OCI-LY3 (cell line): ENCODE measurements around the gene DHX38.

ENCODE experiments used
- H2AFZ ChIP-seq: fragments of 200-600, 300-600 bp; shearing (Covaris generic); 2 replicates; pipeline ENCODE4 v1.6.0; 2014; ENCODE audit warnings: antibody characterized with exemption, low read depth, low read length
- H3K27ac ChIP-seq: fragments of 200-600, 300-600 bp; sonication (generic); 2 replicates; pipeline ENCODE4 v1.5.1; 2014; ENCODE audit warnings: mild to moderate bottlenecking, low read length, moderate library complexity, mixed read lengths
- H3K27me3 ChIP-seq: fragments of 200-600, 300-600 bp; sonication (generic); 2 replicates; pipeline ENCODE4 v1.6.1; 2014; ENCODE audit warnings: low read depth, low read length, mixed read lengths
- H3K36me3 ChIP-seq: fragments of 200-600, 300-600 bp; sonication (generic); replicated peaks from 2 replicates; pipeline ENCODE3; 2014; ENCODE audit warnings: low read depth, low read length, mixed read lengths
- H3K4me1 ChIP-seq: fragments of 300-600, 200-600 bp; sonication (generic); 2 replicates; pipeline ENCODE4 v1.6.1; 2014; ENCODE audit warnings: low read length, mixed read lengths
- H3K4me2 ChIP-seq: fragments of 200-600, 300-600 bp; sonication (generic); 2 replicates; pipeline ENCODE4 v1.6.1; 2014; ENCODE audit warnings: low read length, mixed read lengths
- H3K4me3 ChIP-seq: fragments of 300-600, 200-600 bp; sonication (generic); 2 replicates; pipeline ENCODE4 v1.5.1; 2014; ENCODE audit warnings: antibody characterized with exemption, mild to moderate bottlenecking, low read length, moderate library complexity
- H3K79me2 ChIP-seq: fragments of 300-600, 200-600 bp; shearing (Covaris generic); 2 replicates; pipeline ENCODE4 v1.6.1; 2014; ENCODE audit warnings: mild to moderate bottlenecking, low read length, mixed read lengths
- H3K9ac ChIP-seq: fragments of 300-600, 200-600 bp; shearing (Covaris generic); 2 replicates; pipeline ENCODE4 v1.6.0; 2014; ENCODE audit warnings: mild to moderate bottlenecking, low read length, moderate library complexity
- H3K9me3 ChIP-seq: fragments of 200-600, 300-600 bp; shearing (Covaris generic); 2 replicates; pipeline ENCODE4 v1.6.1; 2014; ENCODE audit warnings: low read length, mixed read lengths; ENCODE audit not compliant: insufficient read depth
- H4K20me1 ChIP-seq: fragments of 200-600, 300-600 bp; sonication (generic); 2 replicates; pipeline ENCODE4 v1.6.1; 2016; ENCODE audit warnings: low read length, mixed read lengths; ENCODE audit not compliant: insufficient read depth
- EZH2phosphoT487 ChIP-seq: fragments of 200-600 bp; shearing (Covaris generic); IDR thresholded peaks from 2 replicates; pipeline ENCODE4 v1.6.1; 2018; ENCODE audit warnings: antibody characterized with exemption, mixed run types, low read depth
- TF ChIP-seq, protein P1 (sequence below): fragments of 200-600, 300-600 bp; sonication (generic); IDR thresholded peaks from 2 replicates; pipeline ENCODE4 v1.5.1; 2014; ENCODE audit warnings: antibody characterized with exemption, low read length, low read depth

Gene DHX38

DNA sequence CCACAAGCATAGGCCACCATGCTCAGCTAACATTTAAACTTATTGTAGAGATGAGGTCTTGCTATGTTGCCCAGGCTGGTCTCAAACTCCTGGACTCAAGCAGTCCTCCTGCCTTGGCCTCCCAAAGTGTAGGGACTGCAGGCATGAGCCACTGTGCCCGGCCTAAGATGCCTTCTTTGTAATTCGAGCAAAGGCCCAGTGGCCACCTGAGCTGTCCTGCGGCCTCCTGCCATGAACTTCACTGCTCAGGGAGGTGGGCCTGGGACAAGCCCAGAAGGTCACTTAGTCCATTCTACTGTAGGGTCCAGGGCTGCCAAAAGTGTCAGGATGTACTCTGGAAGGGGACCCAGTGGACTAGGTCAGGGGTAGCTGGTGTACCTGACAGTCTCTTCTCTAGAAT is 30.5 kb downstream of the DHX38 start:
- peaks cover 7% of the 10 kb centered on the region; the same call in 1 of the 2 replicates for H3K4me1 ChIP-seq

DNA sequence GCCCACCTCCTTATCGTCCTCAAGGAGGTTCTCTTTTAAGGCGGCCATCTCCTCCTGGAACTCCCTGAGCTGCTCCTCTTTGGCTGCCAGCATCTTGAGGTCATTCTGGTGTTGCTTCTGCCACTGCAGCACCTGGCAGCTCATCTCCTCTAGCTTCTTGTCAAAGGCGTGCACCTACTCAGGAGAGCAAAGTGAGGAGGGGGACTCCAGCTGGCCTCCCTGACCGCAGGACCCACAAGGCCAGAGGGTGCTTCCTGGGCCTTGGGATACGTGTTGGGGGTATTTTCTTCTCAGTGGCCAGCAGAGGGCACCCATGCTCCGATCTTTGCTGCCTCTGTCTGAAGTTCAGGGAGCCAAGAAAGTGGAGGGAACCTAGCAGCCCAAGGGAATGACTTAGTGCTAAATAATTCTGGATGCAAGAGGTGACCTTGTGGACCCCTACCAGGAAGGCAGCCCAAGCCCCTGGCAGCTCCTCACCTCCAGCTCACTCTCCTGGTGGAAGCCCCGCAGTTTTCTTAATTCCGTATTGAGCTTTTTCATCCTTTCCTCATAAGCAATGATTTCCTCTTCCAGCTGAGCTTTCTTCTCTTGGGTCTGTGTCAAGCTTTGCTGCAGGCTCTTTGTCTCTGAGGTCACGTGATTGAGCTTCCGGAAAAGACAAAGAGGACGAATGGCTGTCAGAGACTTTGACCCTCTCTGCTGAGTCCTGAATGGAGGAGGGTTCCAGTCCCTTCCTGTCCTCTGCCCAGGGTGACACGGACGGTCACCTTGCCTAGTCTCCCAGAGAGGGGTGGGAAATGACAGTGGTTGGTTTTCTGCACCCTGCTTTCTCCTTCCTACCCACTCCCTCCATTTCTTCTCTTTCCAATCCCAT is 31.4 kb downstream of the DHX38 start:
- Histone ChIP-seq H3K4me2 (no peak overlapping the region), H4K20me1 (no peaks in the 10 kb centered on the region), H2AFZ (peak overlapping the region; percentile 62; the same call in 1 of the 2 replicates), H3K27ac (no peak overlapping the region), H3K36me3 (no peaks in the 10 kb centered on the region), H3K79me2 (no peaks in the 10 kb centered on the region), H3K9me3 (no peaks in the 10 kb centered on the region), H3K27me3 (no peaks in the 10 kb centered on the region), H3K4me1 (peaks cover 9% of the 10 kb centered on the region; the same call in 1 of the 2 replicates), H3K4me3 (no peak overlapping the region), H3K9ac (no peak overlapping the region)
- TF ChIP-seq, protein P1, sequence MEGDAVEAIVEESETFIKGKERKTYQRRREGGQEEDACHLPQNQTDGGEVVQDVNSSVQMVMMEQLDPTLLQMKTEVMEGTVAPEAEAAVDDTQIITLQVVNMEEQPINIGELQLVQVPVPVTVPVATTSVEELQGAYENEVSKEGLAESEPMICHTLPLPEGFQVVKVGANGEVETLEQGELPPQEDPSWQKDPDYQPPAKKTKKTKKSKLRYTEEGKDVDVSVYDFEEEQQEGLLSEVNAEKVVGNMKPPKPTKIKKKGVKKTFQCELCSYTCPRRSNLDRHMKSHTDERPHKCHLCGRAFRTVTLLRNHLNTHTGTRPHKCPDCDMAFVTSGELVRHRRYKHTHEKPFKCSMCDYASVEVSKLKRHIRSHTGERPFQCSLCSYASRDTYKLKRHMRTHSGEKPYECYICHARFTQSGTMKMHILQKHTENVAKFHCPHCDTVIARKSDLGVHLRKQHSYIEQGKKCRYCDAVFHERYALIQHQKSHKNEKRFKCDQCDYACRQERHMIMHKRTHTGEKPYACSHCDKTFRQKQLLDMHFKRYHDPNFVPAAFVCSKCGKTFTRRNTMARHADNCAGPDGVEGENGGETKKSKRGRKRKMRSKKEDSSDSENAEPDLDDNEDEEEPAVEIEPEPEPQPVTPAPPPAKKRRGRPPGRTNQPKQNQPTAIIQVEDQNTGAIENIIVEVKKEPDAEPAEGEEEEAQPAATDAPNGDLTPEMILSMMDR = peak; percentile 86
- TF ChIP-seq EZH2phosphoT487 = no peak

More for the DNA sequence above, 30.5 kb downstream of the DHX38 start:
- no peaks in the 10 kb centered on the region for H4K20me1 ChIP-seq
- no peak overlapping the region for H3K4me2 ChIP-seq
- H3K79me2 ChIP-seq = no peaks in the 10 kb centered on the region
- TF ChIP-seq, protein P1 = no peak
- no peak for TF ChIP-seq EZH2phosphoT487
- no peak overlapping the region; the same call in 1 of the 2 replicates for H2AFZ ChIP-seq
- H3K36me3 ChIP-seq = no peaks in the 10 kb centered on the region
- no peak overlapping the region for H3K4me3 ChIP-seq
- no peaks in the 10 kb centered on the region for H3K9me3 ChIP-seq
- H3K27me3 ChIP-seq = no peaks in the 10 kb centered on the region
- no peak overlapping the region for H3K9ac ChIP-seq
- H3K27ac ChIP-seq = no peak overlapping the region

DNA sequence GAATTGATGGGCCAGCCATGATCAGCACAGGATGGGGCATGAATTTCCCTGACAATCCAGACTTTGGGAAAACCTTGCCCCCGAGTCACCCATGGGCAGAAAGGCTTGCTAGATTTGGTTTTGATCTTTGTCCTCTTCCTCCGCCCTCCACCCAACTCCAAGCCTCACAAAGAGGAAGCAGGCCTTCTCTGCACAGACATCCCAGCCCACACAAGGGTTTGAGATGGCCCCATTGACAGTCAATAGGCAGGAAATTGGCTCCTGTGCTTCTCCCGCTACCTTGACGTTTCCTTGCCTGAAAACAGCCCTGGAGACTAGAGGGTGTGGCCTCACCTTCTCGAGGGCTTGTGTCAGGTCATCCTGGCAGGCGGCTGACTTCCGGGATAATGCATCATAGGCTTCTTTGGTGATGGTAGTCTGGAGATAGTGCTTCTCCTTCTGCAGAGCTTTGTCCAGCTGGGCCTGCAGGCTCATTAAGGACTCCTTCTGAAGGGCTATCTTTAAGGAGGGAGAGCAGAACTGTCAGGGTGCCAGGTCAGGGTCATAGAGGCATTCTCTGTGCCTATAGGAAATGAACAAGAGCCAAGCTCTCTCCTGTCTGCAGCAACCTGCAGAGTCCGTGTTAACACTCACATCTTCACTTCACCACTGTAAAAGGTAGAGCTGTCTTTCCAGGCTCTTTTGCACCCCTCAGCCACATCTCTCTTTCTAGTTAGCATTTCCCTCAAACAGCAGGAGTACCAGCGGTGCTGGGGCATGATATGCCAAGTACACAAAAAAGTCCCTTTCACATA is 32.2 kb downstream of the DHX38 start:
- Histone ChIP-seq H3K4me1 (peaks cover 13% of the 10 kb centered on the region; the same call in 1 of the 2 replicates), H3K4me2 (no peak overlapping the region), H3K9ac (no peak overlapping the region), H4K20me1 (no peaks in the 10 kb centered on the region), H3K79me2 (no peaks in the 10 kb centered on the region), H3K27ac (no peak overlapping the region), H3K27me3 (no peaks in the 10 kb centered on the region), H3K9me3 (no peaks in the 10 kb centered on the region), H2AFZ (no peak overlapping the region), H3K36me3 (no peaks in the 10 kb centered on the region), H3K4me3 (no peak overlapping the region)
- no peak for TF ChIP-seq EZH2phosphoT487
- TF ChIP-seq, protein P1 = no peak

DNA sequence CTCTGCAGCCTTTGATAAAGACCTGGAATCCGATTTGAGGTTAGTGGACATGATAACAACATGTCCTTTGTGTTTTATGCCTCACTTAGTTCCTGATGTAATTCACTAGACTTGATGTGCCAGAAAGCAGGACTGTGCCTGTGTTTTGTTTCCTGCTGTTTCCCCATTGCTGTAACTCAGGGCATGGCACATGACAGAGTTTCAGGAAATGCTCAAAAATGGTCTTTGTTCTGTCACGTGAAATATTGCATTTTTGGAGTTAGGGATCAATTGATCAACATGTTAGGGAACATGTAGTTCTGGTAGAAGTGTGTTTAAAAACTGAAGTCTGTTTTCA is 32.8 kb downstream of the DHX38 start:
- Histone ChIP-seq H3K36me3 (no peaks in the 10 kb centered on the region), H3K4me3 (no peak overlapping the region), H4K20me1 (no peaks in the 10 kb centered on the region), H3K9ac (no peak overlapping the region), H3K27ac (no peak overlapping the region), H2AFZ (no peak overlapping the region), H3K4me1 (peaks cover 13% of the 10 kb centered on the region; the same call in 1 of the 2 replicates), H3K4me2 (no peak overlapping the region), H3K9me3 (no peaks in the 10 kb centered on the region), H3K79me2 (no peaks in the 10 kb centered on the region), H3K27me3 (no peaks in the 10 kb centered on the region)
- TF ChIP-seq EZH2phosphoT487 = no peak
- TF ChIP-seq, protein P1 = no peak
